Measurements from ENCODE around the gene CEP72. TPM values are rescaled to one million over a fixed set of nuclear protein-coding genes. Genes with fewer than 3 reads are reported as not detected.
A peak's percentile ranks its signal among the peaks of the same experiment; 100 is the strongest.
"Not testable (repeated sequence)": the region's sequence is repeated elsewhere in the genome, so short reads cannot be mapped to it uniquely, and the experiment has no call there.

The CEP72 gene
- total and polyA plus RNA-seq, 7 donors, result 0.36 to 7.1 (median 1.6) TPM

GRCh38 chr5:627840-628239 lies 15.7 kb downstream of the CEP72 start:
- 94 to 95% methylated on average over 24 of the region's 24 CpGs for WGBS, 2 donors
- Histone ChIP-seq H3K27me3 (no peaks in the 10 kb centered on the region), H3K36me3 (peaks cover 0 to 6% (median 0%) of the 10 kb centered on the region in 4 donors), H3K4me3 (no peak overlapping the region), H3K27ac (no peak overlapping the region), H3K4me1 (no peaks in the 10 kb centered on the region), H3K9me3 (no peaks in the 10 kb centered on the region)
- peak; percentile 32 for DNase-seq
- TF ChIP-seq EP300 (IDR thresholded peaks at IDR 0.05) (no peak), POLR2AphosphoS5 (IDR thresholded peaks at IDR 0.05) (no peak), POLR2A (IDR thresholded peaks at IDR 0.05) (no peak)
- TF ChIP-seq, protein P1, sequence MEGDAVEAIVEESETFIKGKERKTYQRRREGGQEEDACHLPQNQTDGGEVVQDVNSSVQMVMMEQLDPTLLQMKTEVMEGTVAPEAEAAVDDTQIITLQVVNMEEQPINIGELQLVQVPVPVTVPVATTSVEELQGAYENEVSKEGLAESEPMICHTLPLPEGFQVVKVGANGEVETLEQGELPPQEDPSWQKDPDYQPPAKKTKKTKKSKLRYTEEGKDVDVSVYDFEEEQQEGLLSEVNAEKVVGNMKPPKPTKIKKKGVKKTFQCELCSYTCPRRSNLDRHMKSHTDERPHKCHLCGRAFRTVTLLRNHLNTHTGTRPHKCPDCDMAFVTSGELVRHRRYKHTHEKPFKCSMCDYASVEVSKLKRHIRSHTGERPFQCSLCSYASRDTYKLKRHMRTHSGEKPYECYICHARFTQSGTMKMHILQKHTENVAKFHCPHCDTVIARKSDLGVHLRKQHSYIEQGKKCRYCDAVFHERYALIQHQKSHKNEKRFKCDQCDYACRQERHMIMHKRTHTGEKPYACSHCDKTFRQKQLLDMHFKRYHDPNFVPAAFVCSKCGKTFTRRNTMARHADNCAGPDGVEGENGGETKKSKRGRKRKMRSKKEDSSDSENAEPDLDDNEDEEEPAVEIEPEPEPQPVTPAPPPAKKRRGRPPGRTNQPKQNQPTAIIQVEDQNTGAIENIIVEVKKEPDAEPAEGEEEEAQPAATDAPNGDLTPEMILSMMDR (IDR thresholded peaks at IDR 0.05), result no peak
- intact Hi-C loops (cut with DNase I), result no loop called here

- peak; percentile 46 for DNase-seq
- H3K36me3 ChIP-seq; H3K4me3 ChIP-seq; H3K4me1 ChIP-seq; H3K9me3 ChIP-seq; intact Hi-C loops (cut with DNase I); H3K27me3 ChIP-seq; H3K27ac ChIP-seq: not testable (repeated sequence)
- 88 to 91% methylated on average over 21 of the region's 21 CpGs for WGBS, 2 donors
Measured at GRCh38 chr5:628351-629205, 16.4 kb downstream of the CEP72 start.

- H3K27me3 ChIP-seq, result no peaks in the 10 kb centered on the region
- no peak for DNase-seq
- H3K4me1 ChIP-seq, result no peaks in the 10 kb centered on the region
- TF ChIP-seq, protein P1 (IDR thresholded peaks at IDR 0.05), result no peak
- TF ChIP-seq EP300 (IDR thresholded peaks at IDR 0.05), result no peak
- TF ChIP-seq POLR2A (IDR thresholded peaks at IDR 0.05), result no peak
- no peak for TF ChIP-seq POLR2AphosphoS5 (IDR thresholded peaks at IDR 0.05)
- WGBS, 2 donors, result 91 to 93% methylated on average over 20 of the region's 20 CpGs
- peaks cover 0 to 31% (median 3%) of the 10 kb centered on the region in 4 donors for H3K36me3 ChIP-seq
- no peak overlapping the region for H3K27ac ChIP-seq
- no peak overlapping the region for H3K4me3 ChIP-seq
- H3K9me3 ChIP-seq, result no peaks in the 10 kb centered on the region
- intact Hi-C loops (cut with DNase I), result no loop called here
Measured at GRCh38 chr5:633501-633955, 21.4 kb downstream of the CEP72 start.

DNA sequence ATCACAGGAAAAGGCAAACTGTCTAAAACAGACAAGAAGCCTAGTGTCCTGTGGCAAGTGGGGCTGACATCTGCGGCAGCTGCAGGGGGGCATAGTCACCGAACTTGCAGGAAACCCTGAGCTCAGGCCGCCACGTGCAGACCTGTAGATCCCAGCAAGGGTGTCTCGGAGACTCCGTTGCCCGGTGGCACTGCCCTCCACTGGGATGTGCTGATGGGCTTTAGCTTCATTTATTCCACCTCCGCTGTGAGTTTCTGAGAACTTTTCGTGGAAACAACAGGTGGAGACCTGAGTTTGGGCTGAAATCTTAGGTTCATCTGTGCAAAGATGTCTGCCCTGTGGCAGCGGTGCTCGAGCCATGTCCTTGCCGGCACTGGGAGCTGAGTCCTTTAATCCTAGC lies 22.1 kb downstream of the CEP72 start:
- Histone ChIP-seq H3K9me3 (no peaks in the 10 kb centered on the region), H3K4me1 (no peaks in the 10 kb centered on the region), H3K4me3 (no peak overlapping the region), H3K27ac (no peak overlapping the region), H3K36me3 (peaks cover 0 to 38% (median 6%) of the 10 kb centered on the region in 4 donors), H3K27me3 (no peaks in the 10 kb centered on the region)
- no peak for DNase-seq
- TF ChIP-seq, protein P1 (IDR thresholded peaks at IDR 0.05), result no peak
- no peak for TF ChIP-seq POLR2AphosphoS5 (IDR thresholded peaks at IDR 0.05)
- no peak for TF ChIP-seq EP300 (IDR thresholded peaks at IDR 0.05)
- TF ChIP-seq POLR2A (IDR thresholded peaks at IDR 0.05), result no peak
- intact Hi-C loops (cut with DNase I), result no loop called here
- 95 to 97% methylated on average over 12 of the region's 12 CpGs for WGBS, 2 donors

GRCh38 chr5:635306-636055 lies 23.3 kb downstream of the CEP72 start:
- TF ChIP-seq POLR2A (IDR thresholded peaks at IDR 0.05), result no peak
- TF ChIP-seq, protein P1 (IDR thresholded peaks at IDR 0.05), result no peak
- TF ChIP-seq EP300 (IDR thresholded peaks at IDR 0.05), result no peak
- TF ChIP-seq POLR2AphosphoS5 (IDR thresholded peaks at IDR 0.05), result no peak
- Histone ChIP-seq H3K9me3 (no peaks in the 10 kb centered on the region), H3K36me3 (peaks cover 0 to 46% (median 8%) of the 10 kb centered on the region in 4 donors), H3K4me3 (no peak overlapping the region), H3K27me3 (no peaks in the 10 kb centered on the region), H3K27ac (no peak overlapping the region), H3K4me1 (no peaks in the 10 kb centered on the region)
- intact Hi-C loops (cut with DNase I), result no loop called here
- WGBS, 2 donors, result 93 to 98% methylated on average over 18 of the region's 18 CpGs
- no peak for DNase-seq
